Measurements from ENCODE around the gene AGRN. TPM values are rescaled to one million over a fixed set of nuclear protein-coding genes. Genes with fewer than 3 reads are reported as not detected.

AGRN gene
- total RNA-seq, 1 experiment from 2014 or later: 134 TPM

DNA sequence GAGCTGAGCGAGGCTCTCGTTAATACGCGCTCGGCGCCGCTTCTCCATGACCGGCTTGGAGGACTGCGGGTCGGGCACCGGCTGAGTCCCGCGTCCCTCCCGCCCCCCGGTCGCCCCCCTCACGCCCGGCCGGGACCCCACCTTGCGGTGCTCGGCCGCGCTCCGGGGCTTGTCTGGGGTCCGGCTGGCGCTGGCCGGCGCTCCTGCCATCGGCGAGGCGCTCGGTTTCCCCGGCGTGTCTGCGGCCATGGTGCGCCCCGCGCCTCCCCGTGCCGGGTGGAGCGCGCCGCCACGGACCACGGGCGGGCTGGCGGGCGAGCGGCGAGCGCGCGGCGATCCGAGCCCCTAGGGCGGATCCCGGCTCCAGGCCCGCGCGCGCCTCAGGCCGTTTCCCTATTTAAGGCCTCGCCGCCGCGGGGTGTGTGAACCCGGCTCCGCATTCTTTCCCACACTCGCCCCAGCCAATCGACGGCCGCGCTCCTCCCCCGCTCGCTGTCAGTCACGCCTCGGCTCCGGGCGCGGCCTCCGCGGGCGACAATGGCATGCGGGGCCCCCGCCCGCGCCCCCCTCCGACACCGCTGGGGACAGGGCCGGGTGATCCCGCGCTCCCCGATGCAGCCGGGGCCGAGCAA is 20.1 kb upstream of the AGRN start, which contains the start of gene HES4:
TSS of gene HES4 (minus strand) at position 373 of the 632 bp plus-strand sequence. CDS start at position 249, 124 bp downstream.
- intact Hi-C loops (cut with micrococcal nuclease): loop anchor here (2.0 to 5.0 kb wide), 2 partner anchors 15 to 67 kb away; no protein-coding TSS in a partner anchor
- H3K9me3 ChIP-seq (ENCODE audit: control insufficient read depth in 1 of 2, insufficient read depth in 1 of 2, low read depth in 1 of 2, low read length in 2 of 2): no peaks in the 10 kb centered on the region
- no peaks in the 10 kb centered on the region for H3K27me3 ChIP-seq (ENCODE audit: insufficient read depth, low read length)
- peak within 1 kb of the TSS; percentile 99 for H3K27ac ChIP-seq (ENCODE audit: low read depth, low read length)
- ATAC-seq: peak; percentile 67
- peak within 1 kb of the TSS; percentile 75 to 83 for H3K4me3 ChIP-seq (replicated peaks in 1 of 2; ENCODE audit: low read depth in 1 of 2, low read length in 2 of 2)
- H4K20me1 ChIP-seq (ENCODE audit: insufficient read depth): peaks cover 8% of the 10 kb centered on the region; the same call in 1 of the 2 replicates
- no peaks in the 10 kb centered on the region for H3K36me3 ChIP-seq (ENCODE audit: control insufficient read depth in 1 of 2, insufficient read depth in 2 of 2, low read length in 2 of 2)
- peak; percentile 84 for DNase-seq (ENCODE audit: low read depth, low spot score)
- no peak within 1 kb of the TSS for H2AFZ ChIP-seq (ENCODE audit: low read depth, low read length, poor library complexity, severe bottlenecking)
- no peaks in the 10 kb centered on the region for H3K9me2 ChIP-seq (ENCODE audit: insufficient read depth)
- H3K9ac ChIP-seq (ENCODE audit: low read length): peak within 1 kb of the TSS; percentile 100
- no TSS peak for BruUV-seq (replicated peaks)
- peak within 1 kb of the TSS; percentile 98 for H3K4me2 ChIP-seq (ENCODE audit: low read length)
- POLR2A ChIA-PET: interaction anchor here (1.0 to 1.5 kb wide), 3 partner anchors 14 to 32 kb away, joined by 3 to 5 read pairs (median 3); partner anchors contain the start of gene ISG15
- CTCF ChIA-PET: interaction anchor here (1.0 kb wide), 1 partner anchor 64 kb away, joined by 5 read pairs; no protein-coding TSS in a partner anchor
- peaks cover 15 to 66% of the 10 kb centered on the region in 2 experiments for H3K4me1 ChIP-seq (ENCODE audit: control insufficient read depth in 1 of 2, insufficient read depth in 2 of 2, low read length in 2 of 2)
- peaks cover 29% of the 10 kb centered on the region for H3K79me2 ChIP-seq (ENCODE audit: insufficient read depth, low read length)
- RAD21 ChIA-PET (ENCODE audit: low non-redundant PET in 1 of 2, low total read pairs in 2 of 2, uncharacterized antibody in 2 of 2, unreplicated experiment in 2 of 2): interaction anchor here in 1 of 2 experiments (0.7 kb wide), 1 partner anchor 15 kb away, joined by 3 read pairs; no protein-coding TSS in a partner anchor
- TF ChIP-seq EZH2phosphoT487 (IDR thresholded peaks at IDR 0.05; ENCODE audit: borderline replicate concordance) (no peak), POLR2AphosphoS5 (IDR thresholded peaks at IDR 0.05; ENCODE audit: low read depth, low read length) (peak; percentile 87), CBX3 (IDR thresholded peaks at IDR 0.05; ENCODE audit: low read depth) (no peak), SIN3A (IDR thresholded peaks at IDR 0.05; ENCODE audit: low read depth) (no peak), ZNF274 (IDR thresholded peaks at IDR 0.05; ENCODE audit: low read depth, low read length) (no peak), EZH2 (IDR thresholded peaks at IDR 0.05) (no peak), EGR1 (IDR thresholded peaks at IDR 0.05; ENCODE audit: low read depth) (no peak), ZBTB33 (IDR thresholded peaks at IDR 0.05; ENCODE audit: extremely low read depth, insufficient replicate concordance, low read length) (no peak), POLR2A (IDR thresholded peaks at IDR 0.05; ENCODE audit: borderline replicate concordance, extremely low read depth, insufficient read depth, insufficient read length) (peak; percentile 69), TCF7L2 (IDR thresholded peaks at IDR 0.05; ENCODE audit: borderline replicate concordance, extremely low read depth, insufficient read depth, insufficient read length) (peak; percentile 51), CEBPB (IDR thresholded peaks at IDR 0.05; ENCODE audit: low read depth) (no peak), JUND (IDR thresholded peaks at IDR 0.05) (no peak), FOSL1 (IDR thresholded peaks at IDR 0.05; ENCODE audit: low read depth) (no peak), ZFX (IDR thresholded peaks at IDR 0.05) (peak; percentile 68; the same call in 1 of the 2 replicates), SP1 (IDR thresholded peaks at IDR 0.05; ENCODE audit: low read depth) (no peak), RAD21 (IDR thresholded peaks at IDR 0.05; ENCODE audit: low read depth) (no peak), ELF1 (IDR thresholded peaks at IDR 0.05; ENCODE audit: borderline replicate concordance, low read depth) (no peak), SRF (IDR thresholded peaks at IDR 0.05; ENCODE audit: low read depth) (no peak)
- TF ChIP-seq, protein P1, sequence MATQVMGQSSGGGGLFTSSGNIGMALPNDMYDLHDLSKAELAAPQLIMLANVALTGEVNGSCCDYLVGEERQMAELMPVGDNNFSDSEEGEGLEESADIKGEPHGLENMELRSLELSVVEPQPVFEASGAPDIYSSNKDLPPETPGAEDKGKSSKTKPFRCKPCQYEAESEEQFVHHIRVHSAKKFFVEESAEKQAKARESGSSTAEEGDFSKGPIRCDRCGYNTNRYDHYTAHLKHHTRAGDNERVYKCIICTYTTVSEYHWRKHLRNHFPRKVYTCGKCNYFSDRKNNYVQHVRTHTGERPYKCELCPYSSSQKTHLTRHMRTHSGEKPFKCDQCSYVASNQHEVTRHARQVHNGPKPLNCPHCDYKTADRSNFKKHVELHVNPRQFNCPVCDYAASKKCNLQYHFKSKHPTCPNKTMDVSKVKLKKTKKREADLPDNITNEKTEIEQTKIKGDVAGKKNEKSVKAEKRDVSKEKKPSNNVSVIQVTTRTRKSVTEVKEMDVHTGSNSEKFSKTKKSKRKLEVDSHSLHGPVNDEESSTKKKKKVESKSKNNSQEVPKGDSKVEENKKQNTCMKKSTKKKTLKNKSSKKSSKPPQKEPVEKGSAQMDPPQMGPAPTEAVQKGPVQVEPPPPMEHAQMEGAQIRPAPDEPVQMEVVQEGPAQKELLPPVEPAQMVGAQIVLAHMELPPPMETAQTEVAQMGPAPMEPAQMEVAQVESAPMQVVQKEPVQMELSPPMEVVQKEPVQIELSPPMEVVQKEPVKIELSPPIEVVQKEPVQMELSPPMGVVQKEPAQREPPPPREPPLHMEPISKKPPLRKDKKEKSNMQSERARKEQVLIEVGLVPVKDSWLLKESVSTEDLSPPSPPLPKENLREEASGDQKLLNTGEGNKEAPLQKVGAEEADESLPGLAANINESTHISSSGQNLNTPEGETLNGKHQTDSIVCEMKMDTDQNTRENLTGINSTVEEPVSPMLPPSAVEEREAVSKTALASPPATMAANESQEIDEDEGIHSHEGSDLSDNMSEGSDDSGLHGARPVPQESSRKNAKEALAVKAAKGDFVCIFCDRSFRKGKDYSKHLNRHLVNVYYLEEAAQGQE (IDR thresholded peaks at IDR 0.05; ENCODE audit: low read depth): no peak
- TF ChIP-seq, protein P2, sequence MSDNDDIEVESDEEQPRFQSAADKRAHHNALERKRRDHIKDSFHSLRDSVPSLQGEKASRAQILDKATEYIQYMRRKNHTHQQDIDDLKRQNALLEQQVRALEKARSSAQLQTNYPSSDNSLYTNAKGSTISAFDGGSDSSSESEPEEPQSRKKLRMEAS (IDR thresholded peaks at IDR 0.05): no peak
- TF ChIP-seq, protein P3, sequence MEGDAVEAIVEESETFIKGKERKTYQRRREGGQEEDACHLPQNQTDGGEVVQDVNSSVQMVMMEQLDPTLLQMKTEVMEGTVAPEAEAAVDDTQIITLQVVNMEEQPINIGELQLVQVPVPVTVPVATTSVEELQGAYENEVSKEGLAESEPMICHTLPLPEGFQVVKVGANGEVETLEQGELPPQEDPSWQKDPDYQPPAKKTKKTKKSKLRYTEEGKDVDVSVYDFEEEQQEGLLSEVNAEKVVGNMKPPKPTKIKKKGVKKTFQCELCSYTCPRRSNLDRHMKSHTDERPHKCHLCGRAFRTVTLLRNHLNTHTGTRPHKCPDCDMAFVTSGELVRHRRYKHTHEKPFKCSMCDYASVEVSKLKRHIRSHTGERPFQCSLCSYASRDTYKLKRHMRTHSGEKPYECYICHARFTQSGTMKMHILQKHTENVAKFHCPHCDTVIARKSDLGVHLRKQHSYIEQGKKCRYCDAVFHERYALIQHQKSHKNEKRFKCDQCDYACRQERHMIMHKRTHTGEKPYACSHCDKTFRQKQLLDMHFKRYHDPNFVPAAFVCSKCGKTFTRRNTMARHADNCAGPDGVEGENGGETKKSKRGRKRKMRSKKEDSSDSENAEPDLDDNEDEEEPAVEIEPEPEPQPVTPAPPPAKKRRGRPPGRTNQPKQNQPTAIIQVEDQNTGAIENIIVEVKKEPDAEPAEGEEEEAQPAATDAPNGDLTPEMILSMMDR (IDR thresholded peaks at IDR 0.05 in 2 of 3, conservative IDR thresholded peaks at IDR 0.05 in 1 of 3; ENCODE audit: borderline replicate concordance in 1 of 3, insufficient read depth in 1 of 3, low read depth in 2 of 3, low read length in 2 of 3): no peak

Data from HCT116 (cell line).